ENCODE results near the gene S100P.

The S100P gene

GRCh38 chr4:6697131-6697530 is 3.5 kb downstream of the S100P start:
- DNase-seq (ENCODE audit: low read depth, low spot score): no peak

GRCh38 chr4:6699388-6699787 is 5.7 kb downstream of the S100P start:
- no peak for DNase-seq (ENCODE audit: low read depth, low spot score)

GRCh38 chr4:6699903-6700302 is 6.2 kb downstream of the S100P start:
- no peak for DNase-seq (ENCODE audit: low read depth, low spot score)

GRCh38 chr4:6701371-6701770 is 7.7 kb downstream of the S100P start:
- DNase-seq (ENCODE audit: low read depth, low spot score): no peak

- DNase-seq (ENCODE audit: low read depth, low spot score): no peak
These were observed 9.1 kb downstream of the S100P start for GRCh38 chr4:6702761-6703160.

- DNase-seq (ENCODE audit: low read depth, low spot score): no peak
These were observed 10.1 kb downstream of the S100P start for GRCh38 chr4:6703786-6704185.

GRCh38 chr4:6705646-6706045 is 12.0 kb downstream of the S100P start:
- DNase-seq (ENCODE audit: low read depth, low spot score): no peak

GRCh38 chr4:6706173-6706572 is 12.5 kb downstream of the S100P start:
- no peak for DNase-seq (ENCODE audit: low read depth, low spot score)

GRCh38 chr4:6709230-6710114 is 15.8 kb downstream of the S100P start, which contains the start of gene MRFAP1L1:
MRFAP1L1 (minus strand) TSS chr4:6709865; CDS start chr4:6709629, 236 bp downstream.
- peak; percentile 89 for DNase-seq (ENCODE audit: low read depth, low spot score)

GRCh38 chr4:6710282-6710681 is 16.6 kb downstream of the S100P start:
- no peak for DNase-seq (ENCODE audit: low read depth, low spot score)

- DNase-seq (ENCODE audit: low read depth, low spot score): no peak
These were observed 17.3 kb downstream of the S100P start for GRCh38 chr4:6710996-6711395.

GRCh38 chr4:6714954-6715353 is 21.3 kb downstream of the S100P start:
- DNase-seq (ENCODE audit: low read depth, low spot score): no peak

GRCh38 chr4:6715704-6716017 is 22.0 kb downstream of the S100P start:
- DNase-seq (ENCODE audit: low read depth, low spot score): no peak

- peak; percentile 56 for DNase-seq (ENCODE audit: low read depth, low spot score)
These were observed 22.6 kb downstream of the S100P start, which contains the start of gene BLOC1S4 for GRCh38 chr4:6716018-6716911. BLOC1S4 (plus strand) TSS chr4:6716174; CDS start chr4:6716210, 36 bp downstream.

- DNase-seq (ENCODE audit: low read depth, low spot score): no peak
These were observed 23.4 kb downstream of the S100P start for GRCh38 chr4:6716958-6717655.

- DNase-seq (ENCODE audit: low read depth, low spot score): no peak
These were observed 25.4 kb downstream of the S100P start for GRCh38 chr4:6718932-6719610.

- no peak for DNase-seq (ENCODE audit: low read depth, low spot score)
These were observed 26.0 kb downstream of the S100P start for GRCh38 chr4:6719611-6720179.

GRCh38 chr4:6720202-6720699 is 26.6 kb downstream of the S100P start:
- DNase-seq (ENCODE audit: low read depth, low spot score): no peak

- no peak for DNase-seq (ENCODE audit: low read depth, low spot score)
These were observed 27.4 kb downstream of the S100P start for GRCh38 chr4:6721121-6721520.

- DNase-seq (ENCODE audit: low read depth, low spot score): no peak
These were observed 29.2 kb downstream of the S100P start for GRCh38 chr4:6722891-6723290.

GRCh38 chr4:6723851-6724250 is 30.2 kb downstream of the S100P start:
- no peak for DNase-seq (ENCODE audit: low read depth, low spot score)

Measured in iPS DF 19.7 (cell line).